ENCODE results near the gene OR7G2.

The OR7G2 gene

GRCh38 chr19:9078651-9079050 is 28.6 kb downstream of the OR7G2 start:
- TF ChIP-seq, protein P1, sequence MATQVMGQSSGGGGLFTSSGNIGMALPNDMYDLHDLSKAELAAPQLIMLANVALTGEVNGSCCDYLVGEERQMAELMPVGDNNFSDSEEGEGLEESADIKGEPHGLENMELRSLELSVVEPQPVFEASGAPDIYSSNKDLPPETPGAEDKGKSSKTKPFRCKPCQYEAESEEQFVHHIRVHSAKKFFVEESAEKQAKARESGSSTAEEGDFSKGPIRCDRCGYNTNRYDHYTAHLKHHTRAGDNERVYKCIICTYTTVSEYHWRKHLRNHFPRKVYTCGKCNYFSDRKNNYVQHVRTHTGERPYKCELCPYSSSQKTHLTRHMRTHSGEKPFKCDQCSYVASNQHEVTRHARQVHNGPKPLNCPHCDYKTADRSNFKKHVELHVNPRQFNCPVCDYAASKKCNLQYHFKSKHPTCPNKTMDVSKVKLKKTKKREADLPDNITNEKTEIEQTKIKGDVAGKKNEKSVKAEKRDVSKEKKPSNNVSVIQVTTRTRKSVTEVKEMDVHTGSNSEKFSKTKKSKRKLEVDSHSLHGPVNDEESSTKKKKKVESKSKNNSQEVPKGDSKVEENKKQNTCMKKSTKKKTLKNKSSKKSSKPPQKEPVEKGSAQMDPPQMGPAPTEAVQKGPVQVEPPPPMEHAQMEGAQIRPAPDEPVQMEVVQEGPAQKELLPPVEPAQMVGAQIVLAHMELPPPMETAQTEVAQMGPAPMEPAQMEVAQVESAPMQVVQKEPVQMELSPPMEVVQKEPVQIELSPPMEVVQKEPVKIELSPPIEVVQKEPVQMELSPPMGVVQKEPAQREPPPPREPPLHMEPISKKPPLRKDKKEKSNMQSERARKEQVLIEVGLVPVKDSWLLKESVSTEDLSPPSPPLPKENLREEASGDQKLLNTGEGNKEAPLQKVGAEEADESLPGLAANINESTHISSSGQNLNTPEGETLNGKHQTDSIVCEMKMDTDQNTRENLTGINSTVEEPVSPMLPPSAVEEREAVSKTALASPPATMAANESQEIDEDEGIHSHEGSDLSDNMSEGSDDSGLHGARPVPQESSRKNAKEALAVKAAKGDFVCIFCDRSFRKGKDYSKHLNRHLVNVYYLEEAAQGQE (IDR thresholded peaks at IDR 0.05; ENCODE audit: low read depth), result no peak
- TF ChIP-seq TCF12 (IDR thresholded peaks at IDR 0.05; ENCODE audit: low read depth) (no peak), TAF1 (IDR thresholded peaks at IDR 0.05; ENCODE audit: low read depth) (no peak), EGR1 (IDR thresholded peaks at IDR 0.05) (no peak), NFIC (IDR thresholded peaks at IDR 0.05) (no peak), RAD21 (IDR thresholded peaks at IDR 0.05; ENCODE audit: low read depth) (no peak), TEAD4 (IDR thresholded peaks at IDR 0.05) (no peak), FOXM1 (IDR thresholded peaks at IDR 0.05; ENCODE audit: borderline replicate concordance, low read depth) (no peak), USF1 (IDR thresholded peaks at IDR 0.05) (no peak), ZBTB7A (IDR thresholded peaks at IDR 0.05; ENCODE audit: low read depth) (no peak)

DNA sequence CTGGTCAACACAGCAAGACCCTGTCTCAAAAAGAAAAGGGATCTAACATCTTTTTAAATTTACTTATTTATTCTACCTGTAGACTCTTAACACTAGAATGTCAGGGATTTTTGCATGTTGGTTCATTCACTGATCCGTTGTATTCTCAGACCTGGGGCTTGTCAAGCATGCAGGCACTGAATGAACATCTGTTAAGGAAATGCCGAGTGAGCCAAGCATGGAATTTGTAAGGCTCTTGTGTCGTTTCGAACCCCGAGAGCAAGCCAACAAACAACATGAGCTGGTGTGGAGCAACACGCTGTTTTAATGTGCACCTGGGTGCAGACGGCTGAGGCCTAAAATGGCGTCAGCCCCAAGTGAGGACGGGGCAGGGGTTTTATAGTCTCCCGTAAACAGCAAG is 30.4 kb downstream of the OR7G2 start:
- TF ChIP-seq TCF12 (IDR thresholded peaks at IDR 0.05; ENCODE audit: low read depth), result peak; percentile 23; the same call in 1 of the 2 replicates
- TF ChIP-seq, protein P1 (IDR thresholded peaks at IDR 0.05; ENCODE audit: low read depth), result no peak

GRCh38 chr19:9075064-9075949 is 32.0 kb downstream of the OR7G2 start:
- TF ChIP-seq NFIC (IDR thresholded peaks at IDR 0.05) (peak; percentile 99), TEAD4 (IDR thresholded peaks at IDR 0.05) (peak; percentile 79), CREB1 (IDR thresholded peaks at IDR 0.05; ENCODE audit: low read depth) (peak; percentile 26; the same call in 1 of the 2 replicates), FOXM1 (IDR thresholded peaks at IDR 0.05; ENCODE audit: borderline replicate concordance, low read depth) (peak; percentile 97), CEBPB (IDR thresholded peaks at IDR 0.05) (peak; percentile 79), TAF1 (IDR thresholded peaks at IDR 0.05; ENCODE audit: low read depth) (no peak), YY1 (IDR thresholded peaks at IDR 0.05; ENCODE audit: low read depth) (peak; percentile 78), RAD21 (IDR thresholded peaks at IDR 0.05; ENCODE audit: low read depth) (peak; percentile 37), EGR1 (IDR thresholded peaks at IDR 0.05) (peak; percentile 49), MAX (IDR thresholded peaks at IDR 0.05) (peak; percentile 86), EP300 (IDR thresholded peaks at IDR 0.05; ENCODE audit: borderline replicate concordance) (peak; percentile 99), ZBTB7A (IDR thresholded peaks at IDR 0.05; ENCODE audit: low read depth) (peak; percentile 84; the same call in 1 of the 2 replicates), TCF12 (IDR thresholded peaks at IDR 0.05; ENCODE audit: low read depth) (peak; percentile 100), USF1 (IDR thresholded peaks at IDR 0.05) (peak; percentile 32)
- TF ChIP-seq, protein P1 (IDR thresholded peaks at IDR 0.05; ENCODE audit: low read depth), result peak; percentile 27; the same call in 1 of the 2 replicates

DNA sequence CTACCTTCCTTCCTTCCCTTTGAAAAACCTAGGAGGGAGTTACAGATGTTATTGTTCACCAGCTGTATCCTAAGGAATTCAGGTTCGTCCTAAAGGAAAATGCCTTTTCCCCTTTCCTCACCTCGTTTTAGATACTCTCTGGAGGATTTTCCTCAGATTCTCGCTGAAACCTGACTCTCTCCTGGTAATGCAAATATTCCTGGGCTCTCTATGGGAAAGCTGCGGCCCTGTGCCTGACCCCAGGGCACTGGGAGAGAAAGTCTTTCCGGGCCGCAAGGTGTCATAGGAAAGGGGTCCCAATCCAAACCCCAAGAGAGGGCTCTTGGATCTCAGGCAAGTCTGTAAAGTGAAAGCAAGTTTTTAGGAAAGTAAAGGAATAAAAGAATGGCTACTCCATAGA is 33.5 kb downstream of the OR7G2 start:
- TF ChIP-seq YY1 (IDR thresholded peaks at IDR 0.05; ENCODE audit: low read depth) (no peak), USF1 (IDR thresholded peaks at IDR 0.05) (no peak), MAX (IDR thresholded peaks at IDR 0.05) (no peak), NFIC (IDR thresholded peaks at IDR 0.05) (no peak), EP300 (IDR thresholded peaks at IDR 0.05; ENCODE audit: borderline replicate concordance) (no peak), TEAD4 (IDR thresholded peaks at IDR 0.05) (no peak), CREB1 (IDR thresholded peaks at IDR 0.05; ENCODE audit: low read depth) (no peak), FOXM1 (IDR thresholded peaks at IDR 0.05; ENCODE audit: borderline replicate concordance, low read depth) (no peak), EGR1 (IDR thresholded peaks at IDR 0.05) (no peak), ZBTB7A (IDR thresholded peaks at IDR 0.05; ENCODE audit: low read depth) (no peak), RAD21 (IDR thresholded peaks at IDR 0.05; ENCODE audit: low read depth) (no peak)
- TF ChIP-seq, protein P1 (IDR thresholded peaks at IDR 0.05; ENCODE audit: low read depth), result no peak

All from Ishikawa (cell line).